Activated CD4-positive, alpha-beta T cell treated with anti-CD3 and anti-CD28 coated beads for 24 hours (primary cell): Measurements from ENCODE around the gene TMEM252.

Source experiments
- DNase-seq, 2 donors: peaks; one replicate each; pipeline ENCODE4 v3.0.0-alpha.2; 2020; ENCODE audit warnings: low read depth in 2 of 2

TMEM252 gene, protein sequence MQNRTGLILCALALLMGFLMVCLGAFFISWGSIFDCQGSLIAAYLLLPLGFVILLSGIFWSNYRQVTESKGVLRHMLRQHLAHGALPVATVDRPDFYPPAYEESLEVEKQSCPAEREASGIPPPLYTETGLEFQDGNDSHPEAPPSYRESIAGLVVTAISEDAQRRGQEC

DNA sequence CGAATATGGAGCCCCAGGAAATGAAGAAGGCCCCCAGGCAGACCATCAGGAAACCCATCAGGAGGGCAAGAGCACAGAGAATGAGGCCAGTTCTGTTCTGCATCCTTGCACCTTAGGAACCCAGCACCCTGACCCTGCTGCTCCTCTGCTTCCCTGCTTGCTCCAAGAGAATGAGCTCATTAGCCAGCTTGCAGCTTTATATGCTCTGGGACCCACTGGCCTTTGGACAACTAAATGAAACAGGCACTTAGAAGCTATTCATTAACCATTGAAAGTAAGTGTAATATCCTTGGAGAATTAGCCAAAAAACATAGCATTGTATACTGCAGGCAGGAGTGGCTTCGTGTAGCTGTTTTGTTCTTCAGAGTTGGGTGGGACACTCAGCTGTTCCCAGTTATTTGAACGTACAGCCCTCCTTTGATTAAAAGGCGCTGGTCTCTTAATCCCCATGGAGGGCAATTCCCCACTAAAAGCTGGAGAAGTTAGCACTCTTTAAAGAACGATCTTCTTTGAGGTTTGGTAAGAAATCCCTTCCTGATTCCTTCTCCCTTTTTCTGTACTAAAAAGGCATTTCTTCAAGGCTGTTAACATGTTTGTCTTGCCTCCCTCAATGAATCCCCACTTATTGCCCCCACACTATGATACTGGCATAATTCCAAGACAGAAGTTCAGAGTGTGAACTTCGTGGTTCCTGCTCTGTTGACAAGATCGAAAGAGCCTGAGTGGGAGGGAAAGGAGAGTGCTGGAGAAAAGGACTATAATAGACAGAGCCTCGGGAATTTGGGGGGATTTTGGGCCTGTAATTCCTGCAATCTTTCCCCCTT is at the start of gene TMEM252:
Gene TMEM252 (minus strand): TSS at position 172 of the 824 bp plus-strand sequence. CDS start 69 bp downstream, at position 103.
- no peak for DNase-seq

DNA sequence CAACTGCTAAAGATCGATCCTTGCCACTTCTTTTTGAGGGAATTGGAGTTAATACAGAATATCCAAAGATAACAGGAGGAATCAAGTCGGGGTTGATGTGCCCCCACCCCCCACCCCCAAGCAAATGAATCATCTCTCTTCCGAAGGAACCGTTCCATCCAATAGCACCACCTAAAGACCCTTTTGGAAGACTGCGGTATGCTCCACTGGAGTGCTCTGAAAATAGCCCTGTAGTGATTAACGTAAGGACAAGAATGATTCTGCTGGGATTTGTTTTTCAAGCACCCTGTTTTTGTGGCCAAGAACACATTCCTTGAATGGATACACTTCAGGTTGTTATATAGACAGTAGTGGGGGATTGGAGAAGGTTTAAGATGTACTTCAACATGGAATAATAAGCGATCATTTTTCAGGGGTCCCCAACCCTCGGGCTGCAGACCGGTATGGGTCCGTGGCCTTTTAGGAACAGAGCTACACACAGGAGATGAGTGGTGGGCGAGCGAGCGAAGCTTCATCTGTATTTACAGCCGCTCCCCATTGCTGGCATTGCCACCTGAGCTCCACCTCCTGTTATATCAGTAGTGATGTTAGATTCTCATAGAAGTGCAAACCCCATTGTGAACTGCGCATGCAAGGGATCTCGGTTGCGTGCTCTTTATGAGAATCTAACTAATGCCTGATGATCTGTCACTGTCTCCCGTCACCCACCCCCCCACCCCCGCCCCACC is 44.5 kb upstream of the TMEM252 start:
- no peak for DNase-seq

- DNase-seq: peak; percentile 64 to 83
These were observed 43.7 kb upstream of the TMEM252 start for GRCh38 chr9:68584189-68585033.

DNA sequence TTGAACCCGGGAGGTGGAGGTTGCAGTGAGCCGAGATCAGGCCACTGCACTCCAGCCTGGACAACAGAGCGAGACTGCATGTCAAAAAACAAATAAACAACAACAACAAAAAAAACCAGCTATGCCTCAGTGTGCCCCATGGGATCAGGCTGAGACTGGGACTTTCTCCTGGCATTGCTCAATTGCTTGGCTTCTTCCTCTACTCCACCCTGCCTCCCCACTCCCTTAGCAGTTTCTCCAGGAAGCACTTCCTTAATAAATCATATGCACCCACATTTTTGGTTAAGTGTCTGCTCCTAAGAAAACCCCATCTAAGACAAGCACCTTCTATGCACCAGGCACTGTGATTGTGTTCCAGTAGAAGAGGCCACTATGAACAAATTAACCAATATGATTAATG is 41.0 kb upstream of the TMEM252 start:
- DNase-seq: no peak

DNA sequence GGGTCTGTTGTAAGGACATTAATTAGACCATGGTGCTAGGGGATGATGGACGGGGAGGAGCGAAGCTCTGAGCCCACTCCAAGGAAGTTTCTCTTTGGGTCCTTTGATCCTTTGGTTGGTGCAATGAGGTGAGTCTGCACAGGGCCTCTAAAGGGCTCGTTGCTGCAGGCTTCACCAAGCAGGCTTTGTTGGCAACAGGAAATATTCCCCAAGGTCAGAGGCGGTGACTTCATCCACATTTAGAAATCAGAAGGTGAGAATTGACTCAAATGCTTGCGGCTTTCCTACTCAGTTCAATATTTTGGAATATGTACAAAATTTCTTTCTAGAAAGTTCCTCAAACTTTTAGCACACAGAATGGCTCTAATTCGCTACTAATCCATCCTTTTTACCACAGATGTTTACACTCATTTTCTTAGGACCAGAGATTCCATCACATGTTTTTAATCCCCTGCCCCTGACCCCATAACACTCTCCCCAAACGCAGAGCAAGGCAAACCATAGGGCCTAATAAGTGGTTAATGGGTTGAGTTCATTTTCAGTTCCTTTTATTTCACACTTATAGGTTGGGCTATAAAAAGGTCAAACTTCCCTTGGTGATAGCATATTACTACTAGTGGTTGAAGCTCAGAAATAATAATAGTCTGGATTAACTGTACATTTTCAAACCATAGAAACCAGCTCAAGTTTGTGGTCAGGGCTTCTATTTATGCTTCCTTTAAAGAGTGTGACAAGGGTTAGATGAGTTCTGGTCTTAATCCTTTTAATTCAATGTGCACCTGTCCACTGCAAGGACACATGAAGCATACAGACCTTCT is 37.3 kb upstream of the TMEM252 start:
- no peak for DNase-seq

GRCh38 chr9:68575817-68576216 is 35.1 kb upstream of the TMEM252 start:
- DNase-seq: no peak

DNA sequence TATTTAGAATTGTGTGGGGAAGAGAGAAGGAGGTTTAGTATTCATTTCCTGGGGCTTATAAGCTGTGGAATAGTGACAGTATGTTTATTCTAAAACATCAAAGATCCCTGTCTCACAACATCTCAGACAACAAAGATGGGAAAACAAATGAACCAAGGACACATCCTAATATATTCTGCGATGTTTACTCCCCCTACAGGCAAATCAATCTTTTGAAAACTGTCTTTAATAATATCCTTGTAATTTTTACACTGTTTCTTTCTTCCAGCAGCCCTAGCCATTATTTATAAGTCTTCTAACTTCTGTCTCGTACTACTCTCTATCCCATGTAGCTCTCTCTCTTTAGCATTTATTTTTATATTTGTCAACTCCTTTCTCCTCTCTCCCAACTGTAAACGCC is 33.5 kb upstream of the TMEM252 start:
- DNase-seq: no peak

GRCh38 chr9:68567565-68567964 is 26.9 kb upstream of the TMEM252 start:
- DNase-seq: no peak

DNA sequence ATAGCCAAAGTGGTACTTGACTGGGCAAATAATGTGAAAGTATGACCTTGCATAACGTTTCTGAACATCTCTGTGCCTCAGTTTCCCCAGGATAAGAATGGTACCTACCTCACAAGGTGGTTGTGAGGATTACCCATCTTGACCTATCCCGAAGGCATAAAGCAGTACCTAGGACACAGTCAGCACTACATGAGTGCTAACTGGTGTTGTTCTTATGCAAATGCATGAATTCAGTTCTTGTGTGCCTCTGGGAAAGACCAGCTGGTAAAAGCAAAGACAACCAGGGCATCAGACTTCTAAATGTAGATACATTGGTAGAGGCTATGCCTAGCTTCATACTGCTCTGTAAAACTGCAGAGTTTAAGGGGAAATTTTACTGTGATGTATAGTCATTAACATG is 21.8 kb upstream of the TMEM252 start:
- no peak for DNase-seq

- DNase-seq: peak; percentile 38 to 45
These were observed 19.6 kb upstream of the TMEM252 start for GRCh38 chr9:68560071-68560844.

- no peak for DNase-seq
These were observed 17.9 kb upstream of the TMEM252 start for GRCh38 chr9:68558545-68558944.

GRCh38 chr9:68555437-68556150 is 14.9 kb upstream of the TMEM252 start:
- DNase-seq: no peak

DNA sequence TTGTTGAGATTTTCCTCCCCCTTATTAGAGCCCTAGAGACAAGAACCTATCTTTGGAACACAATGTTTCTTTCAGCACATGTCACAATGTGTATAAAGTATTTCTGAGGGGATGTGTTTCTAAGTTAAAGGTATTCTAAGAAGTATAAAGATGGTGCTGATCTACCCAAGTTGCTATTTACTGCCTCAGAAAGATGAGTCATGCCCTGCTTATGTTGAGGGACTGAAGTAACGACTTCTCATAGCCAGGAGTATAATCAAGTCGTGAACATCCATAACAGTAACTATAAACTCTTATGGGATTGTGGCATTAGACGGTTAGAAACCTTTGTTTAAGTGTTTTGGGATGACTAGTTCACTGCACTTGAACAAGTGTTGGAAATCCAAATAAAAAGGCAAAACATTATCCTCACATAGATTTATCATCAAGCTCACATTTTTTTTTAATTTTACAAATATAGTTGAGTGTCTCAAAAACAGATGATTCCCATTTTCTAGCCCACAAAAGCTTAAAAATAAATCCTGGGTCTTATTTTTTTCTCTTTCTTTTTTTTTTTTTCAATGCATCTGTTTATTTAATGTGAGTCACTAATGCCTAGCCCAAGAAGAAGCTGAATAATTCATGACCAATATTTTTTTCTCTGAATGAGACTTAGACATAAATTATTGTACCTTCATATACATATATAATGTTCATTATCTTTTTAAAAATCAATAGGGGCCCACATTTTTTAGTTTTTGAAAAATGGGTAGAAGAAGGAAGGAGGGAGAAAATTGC is 12.2 kb upstream of the TMEM252 start:
- no peak for DNase-seq

GRCh38 chr9:68551191-68551590 is 10.5 kb upstream of the TMEM252 start:
- DNase-seq: no peak

- no peak for DNase-seq
These were observed 7.6 kb upstream of the TMEM252 start for GRCh38 chr9:68548241-68548640.

DNA sequence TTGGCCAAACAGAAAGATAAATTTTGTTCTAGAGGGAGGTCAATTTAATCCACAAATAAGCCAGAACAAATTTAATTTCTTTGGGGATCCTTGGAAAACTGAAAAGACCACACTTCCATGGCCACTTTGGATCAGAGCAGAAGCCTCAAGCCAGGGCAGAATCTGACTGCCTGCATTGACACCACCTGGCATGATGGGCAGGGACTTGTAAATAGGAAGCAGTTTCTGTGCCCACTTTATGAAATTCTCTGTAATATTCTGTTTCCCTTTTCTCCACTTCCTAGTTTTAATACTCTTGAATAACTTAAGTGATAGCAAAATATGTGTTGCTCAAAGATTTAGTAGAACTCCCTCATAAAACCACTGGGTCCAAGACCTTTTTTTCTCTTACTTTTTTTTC is 6.7 kb upstream of the TMEM252 start:
- DNase-seq: no peak

DNA sequence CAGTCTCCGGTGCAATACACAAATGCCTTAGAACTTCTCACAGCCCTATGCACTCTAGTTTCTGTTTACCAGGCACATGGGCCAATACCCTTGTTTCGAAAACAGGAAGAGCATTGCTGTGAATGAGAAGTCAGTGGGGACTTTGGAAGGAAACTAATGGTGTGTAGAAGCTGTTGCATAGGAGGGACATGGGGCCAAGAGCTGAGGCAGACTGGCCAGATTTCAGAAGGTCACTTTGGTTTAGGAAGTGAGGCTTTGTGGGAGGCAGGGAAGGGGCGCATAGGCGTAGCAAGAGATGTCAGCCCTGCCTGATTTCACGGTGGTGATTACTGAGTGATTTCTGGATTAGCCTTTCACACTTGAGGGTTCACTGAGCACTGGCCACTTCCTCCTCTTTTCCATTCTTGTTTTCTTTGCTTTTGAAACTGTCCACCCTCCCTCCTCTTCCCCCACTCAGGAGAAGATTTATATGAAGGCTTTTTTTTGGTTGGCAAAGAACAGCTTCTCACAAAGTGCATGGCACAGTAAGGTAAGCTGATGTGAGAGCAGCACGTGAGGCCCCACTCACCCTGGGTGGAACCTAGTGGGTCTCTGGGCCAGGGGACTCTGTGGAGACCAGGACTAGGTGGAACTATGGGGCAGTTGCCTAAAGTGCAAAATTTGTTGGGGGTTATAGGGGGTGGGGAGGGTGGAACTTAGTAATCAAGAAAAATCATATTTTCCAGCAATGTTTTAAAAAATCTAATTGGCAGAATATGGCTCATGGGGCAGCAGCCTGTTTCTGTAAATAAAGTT is 6.1 kb upstream of the TMEM252 start:
- DNase-seq: no peak
